Colonic mucosa (tissue), 4 donors: ENCODE results near the gene RBM15B. TPM values are rescaled to one million over a fixed set of nuclear protein-coding genes. Genes with fewer than 3 reads are reported as not detected.

ENCODE experiments used
- DNase-seq: peaks from one replicate; pipeline ENCODE4 v3.0.0-alpha.2; 2020
- H3K27ac ChIP-seq: fragments of 200-600 bp; one replicate; pipeline ENCODE4 v1.8.0; 2021
- H3K27me3 ChIP-seq: fragments of 200-600 bp; one replicate; pipeline ENCODE4 v1.8.0; 2021
- H3K36me3 ChIP-seq: fragments of 200-600 bp; one replicate; pipeline ENCODE4 v1.8.0; 2021
- H3K4me1 ChIP-seq: fragments of 200-600 bp; one replicate; pipeline ENCODE4 v1.8.0; 2021; ENCODE audit warnings: mild to moderate bottlenecking
- H3K4me3 ChIP-seq: fragments of 200-600 bp; one replicate; pipeline ENCODE4 v1.8.0; 2021
- H3K9ac ChIP-seq, 2 donors: one replicate each; pipeline ENCODE4 v1.7.0; 2013; ENCODE audit warnings: control low read depth in 2 of 2, low read depth in 2 of 2, low read length in 2 of 2
- H3K9me3 ChIP-seq: fragments of 200-600 bp; one replicate; pipeline ENCODE4 v1.8.0; 2021
- intact Hi-C: fragments of 100-400 bp; cut with DNase I; formaldehyde crosslinking; loops from one replicate; pipeline ENCODE4 v1.14.1; 2022
- total RNA-seq, 2 donors: library from RNA; stranded (reverse); fragmentation: NEBNext Ultra II Directional in 1 of 2; extraction: Animal tissue kit (Norgen Biotek cat#: 25700) in 1 of 2; gene quantifications; one replicate each; pipeline ENCODE4 v1.2.1, GENCODE V29; 2021
- TF ChIP-seq, protein P1 (sequence below): fragments of 200-600 bp; IDR thresholded peaks from one replicate; pipeline ENCODE4 v1.8.0; 2022; ENCODE audit warnings: antibody characterized with exemption, mild to moderate bottlenecking
- donor health status: healthy.
- donor health status: DM: no; HTN: no; CAD: no.
- donor health status: DM: no; HTN: no; CAD: no.

The RBM15B gene
- total RNA-seq, 2 donors from 2014 or later: 31.8 to 35.4 TPM

DNA sequence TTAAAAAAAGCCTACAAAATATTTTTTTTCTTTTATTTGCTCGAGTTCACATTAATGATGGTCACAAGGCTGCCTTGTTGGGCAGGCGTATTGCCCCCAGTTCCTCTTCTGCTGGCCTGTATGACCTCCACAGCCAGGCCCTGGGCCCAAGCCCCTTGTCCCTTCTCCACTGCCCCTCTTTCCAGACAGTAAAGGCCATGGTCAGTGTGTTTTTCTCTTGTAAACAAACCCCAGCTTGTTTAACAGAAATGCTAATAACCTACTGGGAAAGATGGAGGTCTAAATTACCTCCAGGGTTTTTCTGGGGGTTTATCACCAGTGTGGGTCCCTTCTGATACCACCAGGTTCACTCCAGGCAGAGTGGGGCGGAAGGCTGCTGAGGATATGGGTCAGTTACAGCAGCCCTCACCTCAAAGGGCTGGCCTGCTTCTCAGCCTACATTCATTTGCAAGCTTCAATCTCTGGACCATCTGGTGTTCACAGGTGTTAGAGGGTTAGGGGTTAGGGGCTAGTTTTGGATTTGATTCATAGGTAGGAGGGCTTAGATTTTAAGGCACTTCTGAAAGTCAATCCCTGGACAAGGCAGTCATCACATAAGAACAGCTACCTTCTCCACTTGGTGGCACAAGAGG is 8.0 kb upstream of the RBM15B start:
- Histone ChIP-seq H3K9ac (no peak overlapping the region), H3K36me3 (no peaks in the 10 kb centered on the region), H3K9me3 (no peaks in the 10 kb centered on the region), H3K4me3 (no peak overlapping the region), H3K27ac (no peak overlapping the region), H3K4me1 (peaks cover 23% of the 10 kb centered on the region), H3K27me3 (no peaks in the 10 kb centered on the region)
- no peak for DNase-seq
- intact Hi-C loops: no loop called here
- TF ChIP-seq, protein P1, sequence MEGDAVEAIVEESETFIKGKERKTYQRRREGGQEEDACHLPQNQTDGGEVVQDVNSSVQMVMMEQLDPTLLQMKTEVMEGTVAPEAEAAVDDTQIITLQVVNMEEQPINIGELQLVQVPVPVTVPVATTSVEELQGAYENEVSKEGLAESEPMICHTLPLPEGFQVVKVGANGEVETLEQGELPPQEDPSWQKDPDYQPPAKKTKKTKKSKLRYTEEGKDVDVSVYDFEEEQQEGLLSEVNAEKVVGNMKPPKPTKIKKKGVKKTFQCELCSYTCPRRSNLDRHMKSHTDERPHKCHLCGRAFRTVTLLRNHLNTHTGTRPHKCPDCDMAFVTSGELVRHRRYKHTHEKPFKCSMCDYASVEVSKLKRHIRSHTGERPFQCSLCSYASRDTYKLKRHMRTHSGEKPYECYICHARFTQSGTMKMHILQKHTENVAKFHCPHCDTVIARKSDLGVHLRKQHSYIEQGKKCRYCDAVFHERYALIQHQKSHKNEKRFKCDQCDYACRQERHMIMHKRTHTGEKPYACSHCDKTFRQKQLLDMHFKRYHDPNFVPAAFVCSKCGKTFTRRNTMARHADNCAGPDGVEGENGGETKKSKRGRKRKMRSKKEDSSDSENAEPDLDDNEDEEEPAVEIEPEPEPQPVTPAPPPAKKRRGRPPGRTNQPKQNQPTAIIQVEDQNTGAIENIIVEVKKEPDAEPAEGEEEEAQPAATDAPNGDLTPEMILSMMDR: no peak

DNA sequence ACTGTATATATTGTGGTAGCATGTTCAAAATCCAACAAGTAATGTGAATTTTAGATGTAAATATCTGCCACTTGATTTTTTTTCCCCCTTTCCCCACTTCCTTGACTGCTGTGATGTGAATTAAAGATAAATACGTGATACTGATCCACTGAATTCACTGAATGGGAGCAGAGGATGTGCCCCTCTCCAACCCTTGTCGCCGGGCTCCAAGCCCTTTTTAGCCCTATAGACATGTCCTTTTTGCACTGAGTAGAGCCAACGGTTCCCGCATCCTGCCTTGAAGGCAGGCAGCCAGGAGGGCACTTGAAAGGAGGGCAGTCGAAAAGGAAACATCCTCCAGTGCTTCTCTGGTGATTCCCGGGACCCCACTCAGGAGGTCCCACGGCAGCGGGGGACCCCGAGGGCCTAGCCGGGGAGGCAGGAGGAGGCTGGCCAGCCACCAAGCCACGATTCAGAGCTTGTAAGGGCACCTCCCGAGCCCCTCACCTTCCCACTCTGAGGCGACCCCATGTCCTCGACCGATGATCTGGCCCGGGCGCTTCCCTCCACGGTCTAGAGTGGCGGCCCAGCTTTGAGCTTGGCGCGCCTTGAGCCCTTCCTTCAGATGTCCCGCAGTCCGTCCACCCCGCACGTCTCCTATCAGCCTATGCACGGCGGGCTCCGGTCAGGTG is 6.9 kb upstream of the RBM15B start:
- DNase-seq: peak; percentile 48
- TF ChIP-seq, protein P1: no peak
- Histone ChIP-seq H3K27ac (peak overlapping the region; percentile 72), H3K9ac (peak overlapping the region; percentile 81 to 98), H3K4me1 (peaks cover 30% of the 10 kb centered on the region), H3K9me3 (no peaks in the 10 kb centered on the region), H3K36me3 (no peaks in the 10 kb centered on the region), H3K27me3 (no peaks in the 10 kb centered on the region), H3K4me3 (peak overlapping the region; percentile 76)
- intact Hi-C loops: no loop called here

DNA sequence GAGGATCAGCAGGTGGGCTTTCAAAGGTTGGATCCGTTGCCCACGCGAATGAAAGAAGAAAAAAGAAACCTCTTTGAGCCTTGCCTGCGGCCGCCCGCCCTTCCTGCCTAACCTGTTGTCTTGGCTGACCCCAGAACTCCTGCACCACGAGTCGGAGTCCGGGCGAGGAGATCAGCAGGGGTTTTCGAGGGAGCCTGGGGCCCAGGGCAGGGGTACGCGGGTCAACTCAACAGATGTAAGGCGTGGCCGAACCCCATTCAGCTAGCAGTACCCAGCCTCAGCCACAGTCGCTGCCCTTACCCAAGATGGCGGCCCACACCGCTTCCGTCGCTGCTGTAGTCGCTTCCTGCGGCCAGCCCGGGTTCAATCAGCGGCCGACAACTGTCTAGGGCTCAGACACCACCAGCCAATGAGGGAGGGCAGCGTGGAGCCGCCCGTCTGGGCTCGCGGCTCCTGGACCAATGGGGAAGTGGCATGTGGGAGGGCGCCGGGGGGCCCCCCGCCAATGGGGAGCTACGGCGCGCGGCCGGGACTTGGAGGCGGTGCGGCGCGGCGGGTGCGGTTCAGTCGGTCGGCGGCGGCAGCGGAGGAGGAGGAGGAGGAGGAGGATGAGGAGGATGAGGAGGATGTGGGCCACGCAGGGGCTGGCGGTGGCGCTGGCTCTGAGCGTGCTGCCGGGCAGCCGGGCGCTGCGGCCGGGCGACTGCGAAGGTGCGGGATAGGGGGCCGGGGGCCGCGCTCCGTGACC is 6.2 kb upstream of the RBM15B start, which contains the start of gene MANF:
Gene MANF, plus strand, starts transcription at position 566 of the 748 bp plus-strand sequence. Its CDS starts 52 bp downstream, at position 618.
- intact Hi-C loops: no loop called here
- Histone ChIP-seq H3K9me3 (no peaks in the 10 kb centered on the region), H3K27me3 (no peaks in the 10 kb centered on the region), H3K27ac (peak within 1 kb of the TSS; percentile 72), H3K4me3 (peak within 1 kb of the TSS; percentile 76), H3K36me3 (no peaks in the 10 kb centered on the region), H3K9ac (peak within 1 kb of the TSS; percentile 92 to 98), H3K4me1 (peaks cover 34% of the 10 kb centered on the region)
- peak; percentile 98 for DNase-seq
- TF ChIP-seq, protein P1: no peak

DNA sequence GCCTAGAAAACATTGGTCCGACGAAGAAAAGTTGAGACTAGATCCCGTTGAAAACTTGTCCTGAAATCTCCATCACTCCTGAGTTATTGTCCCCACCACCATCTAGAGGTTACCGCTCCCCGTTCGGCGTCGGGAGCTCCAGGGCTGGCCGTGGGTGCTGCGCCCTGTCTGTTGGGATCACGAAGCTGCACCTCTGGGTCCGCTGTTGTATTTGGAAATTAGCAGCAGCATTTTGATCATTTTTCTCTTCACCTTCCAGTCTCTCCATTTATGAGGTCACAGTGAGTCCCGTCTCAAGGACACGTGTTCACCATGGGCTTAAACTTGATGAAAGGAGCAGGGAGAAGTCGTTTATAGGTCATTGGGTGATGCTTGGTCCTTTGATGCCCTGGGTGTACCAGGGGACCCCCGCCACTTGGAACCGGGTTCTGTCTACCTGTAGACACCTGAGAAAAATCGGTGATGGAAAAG is 5.4 kb upstream of the RBM15B start:
- no peak for DNase-seq
- intact Hi-C loops: no loop called here
- TF ChIP-seq, protein P1: no peak
- Histone ChIP-seq H3K9me3 (no peaks in the 10 kb centered on the region), H3K27ac (peak overlapping the region; percentile 70), H3K36me3 (no peaks in the 10 kb centered on the region), H3K9ac (peak overlapping the region; percentile 79 to 92), H3K4me1 (peaks cover 38% of the 10 kb centered on the region), H3K27me3 (no peaks in the 10 kb centered on the region), H3K4me3 (peak overlapping the region; percentile 76)

GRCh38 chr3:51386159-51386851 is 4.8 kb upstream of the RBM15B start:
- peaks cover 40% of the 10 kb centered on the region for H3K4me1 ChIP-seq

More at GRCh38 chr3:51386159-51386851, 4.8 kb upstream of the RBM15B start:
- Histone ChIP-seq H3K4me3 (peak overlapping the region; percentile 76), H3K9me3 (no peaks in the 10 kb centered on the region), H3K27me3 (no peaks in the 10 kb centered on the region), H3K9ac (peak overlapping the region; percentile 79 to 92), H3K36me3 (no peaks in the 10 kb centered on the region), H3K27ac (peak overlapping the region; percentile 70)
- TF ChIP-seq, protein P1: no peak
- intact Hi-C loops: no loop called here
- no peak for DNase-seq
